NB4 (cell line): ENCODE data around the gene PRKD2.

Experiments used
- CTCF ChIP-seq: IDR thresholded peaks from one replicate; pipeline ENCODE4 v1.5.1; 2012; ENCODE audit warnings: low read depth, low read length
- MYC ChIP-seq: IDR thresholded peaks from 2 replicates; pipeline ENCODE4 v1.6.1; 2011; ENCODE audit warnings: low read depth, low read length
- POLR2A ChIP-seq: IDR thresholded peaks from 2 replicates; pipeline ENCODE4 v1.6.1; 2011; ENCODE audit warnings: mild to moderate bottlenecking; ENCODE audit not compliant: insufficient read length; ENCODE audit errors: extremely low read depth

GRCh38 chr19:46718934-46719622, 2.2 kb upstream of the PRKD2 start:
- TF ChIP-seq CTCF = no peak
- no peak for TF ChIP-seq POLR2A
- 0 out of 2 replicates have a peak, but pooled peaks have one; percentile 41 for TF ChIP-seq MYC
